Measurements from ENCODE around the gene ATF7IP2. TPM values are rescaled to one million over a fixed set of nuclear protein-coding genes. Genes with fewer than 3 reads are reported as not detected.
A peak's percentile ranks its signal among the peaks of the same experiment; 100 is the strongest.

ATF7IP2 gene
- total and polyA plus RNA-seq, 2 of the 13 experiments (the other 11 are each of a cell fraction or from before 2014, with no cell fraction given): 117 to 217 TPM

DNA sequence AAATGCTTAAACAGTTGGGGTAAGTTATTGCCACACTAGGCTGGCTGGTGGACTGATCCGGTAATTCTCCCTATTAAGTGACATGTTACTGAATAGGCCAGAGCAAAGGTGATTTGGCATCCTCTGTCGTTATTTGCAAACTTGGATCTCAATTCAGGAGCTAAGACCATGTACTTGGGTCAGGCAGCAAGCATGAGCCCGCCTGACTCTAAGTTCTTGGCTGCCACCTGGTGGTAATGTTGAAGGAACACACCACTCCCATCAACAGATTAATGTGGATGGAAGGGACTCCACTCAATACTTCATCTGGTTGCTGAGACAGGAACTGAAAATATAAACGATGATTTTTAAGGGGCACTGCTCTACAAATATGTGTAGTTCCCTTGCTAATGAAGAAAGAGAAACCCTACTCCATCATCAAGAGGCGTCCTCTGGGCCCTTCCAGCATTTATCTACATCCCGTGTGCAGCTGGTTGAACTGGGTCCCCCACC, 123.7 kb downstream of the ATF7IP2 start (continued):
- TF ChIP-seq ARID5B (CRISPR knock-in tag; IDR thresholded peaks at IDR 0.05) (peak; percentile 65), PREB (CRISPR knock-in tag; IDR thresholded peaks at IDR 0.05) (no peak), HCFC1 (IDR thresholded peaks at IDR 0.05; ENCODE audit: low read depth, low read length) (no peak), GZF1 (CRISPR knock-in tag; IDR thresholded peaks at IDR 0.05) (no peak; the same call in 1 of the 2 replicates), HMG20B (CRISPR knock-in tag; conservative IDR thresholded peaks at IDR 0.05) (no peak), MLX (CRISPR knock-in tag; IDR thresholded peaks at IDR 0.05) (no peak), ZNF10 (CRISPR knock-in tag; IDR thresholded peaks at IDR 0.05; ENCODE audit: borderline replicate concordance, low read depth) (no peak), ELF1 (CRISPR knock-in tag; IDR thresholded peaks at IDR 0.05) (peak; percentile 41; the same call in 1 of the 2 replicates), REL (CRISPR knock-in tag; conservative IDR thresholded peaks at IDR 0.05) (no peak), ZSCAN12 (CRISPR knock-in tag; IDR thresholded peaks at IDR 0.05) (no peak), ZNF670 (CRISPR knock-in tag; IDR thresholded peaks at IDR 0.05; ENCODE audit: borderline replicate concordance) (no peak), FUBP1 (CRISPR knock-in tag; IDR thresholded peaks at IDR 0.05; ENCODE audit: borderline replicate concordance) (no peak), ZNF550 (CRISPR knock-in tag; IDR thresholded peaks at IDR 0.05; ENCODE audit: borderline replicate concordance) (no peak), NCOA1 (CRISPR knock-in tag; IDR thresholded peaks at IDR 0.05) (no peak), CREB3 (CRISPR knock-in tag; IDR thresholded peaks at IDR 0.05) (no peak), ZFYVE20 (CRISPR knock-in tag; IDR thresholded peaks at IDR 0.05; ENCODE audit: borderline replicate concordance, low read depth) (no peak)
- TF ChIP-seq, protein P1, sequence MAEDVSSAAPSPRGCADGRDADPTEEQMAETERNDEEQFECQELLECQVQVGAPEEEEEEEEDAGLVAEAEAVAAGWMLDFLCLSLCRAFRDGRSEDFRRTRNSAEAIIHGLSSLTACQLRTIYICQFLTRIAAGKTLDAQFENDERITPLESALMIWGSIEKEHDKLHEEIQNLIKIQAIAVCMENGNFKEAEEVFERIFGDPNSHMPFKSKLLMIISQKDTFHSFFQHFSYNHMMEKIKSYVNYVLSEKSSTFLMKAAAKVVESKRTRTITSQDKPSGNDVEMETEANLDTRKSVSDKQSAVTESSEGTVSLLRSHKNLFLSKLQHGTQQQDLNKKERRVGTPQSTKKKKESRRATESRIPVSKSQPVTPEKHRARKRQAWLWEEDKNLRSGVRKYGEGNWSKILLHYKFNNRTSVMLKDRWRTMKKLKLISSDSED (CRISPR knock-in tag; IDR thresholded peaks at IDR 0.05): no peak
- TF ChIP-seq, protein P2, sequence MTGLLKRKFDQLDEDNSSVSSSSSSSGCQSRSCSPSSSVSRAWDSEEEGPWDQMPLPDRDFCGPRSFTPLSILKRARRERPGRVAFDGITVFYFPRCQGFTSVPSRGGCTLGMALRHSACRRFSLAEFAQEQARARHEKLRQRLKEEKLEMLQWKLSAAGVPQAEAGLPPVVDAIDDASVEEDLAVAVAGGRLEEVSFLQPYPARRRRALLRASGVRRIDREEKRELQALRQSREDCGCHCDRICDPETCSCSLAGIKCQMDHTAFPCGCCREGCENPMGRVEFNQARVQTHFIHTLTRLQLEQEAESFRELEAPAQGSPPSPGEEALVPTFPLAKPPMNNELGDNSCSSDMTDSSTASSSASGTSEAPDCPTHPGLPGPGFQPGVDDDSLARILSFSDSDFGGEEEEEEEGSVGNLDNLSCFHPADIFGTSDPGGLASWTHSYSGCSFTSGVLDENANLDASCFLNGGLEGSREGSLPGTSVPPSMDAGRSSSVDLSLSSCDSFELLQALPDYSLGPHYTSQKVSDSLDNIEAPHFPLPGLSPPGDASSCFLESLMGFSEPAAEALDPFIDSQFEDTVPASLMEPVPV (CRISPR knock-in tag; IDR thresholded peaks at IDR 0.05): no peak
